Lower leg skin (tissue), 3 donors: Measurements from ENCODE around the gene SLC25A6.

Experiments used
- CTCF ChIP-seq, 3 donors: fragments of 450-650 bp; IDR thresholded peaks; one replicate each; pipeline ENCODE4 v1.5.1; 2016; ENCODE audit warnings: antibody characterized with exemption in 3 of 3, mild to moderate bottlenecking in 3 of 3, moderate library complexity in 2 of 3
- POLR2A ChIP-seq, 2 donors: fragments of 450-650 bp; IDR thresholded peaks; one replicate each; pipeline ENCODE4 v1.6.1; 2016 to 2017; ENCODE audit warnings: antibody characterized with exemption in 2 of 2, mild to moderate bottlenecking in 1 of 2, moderate library complexity in 1 of 2

DNA sequence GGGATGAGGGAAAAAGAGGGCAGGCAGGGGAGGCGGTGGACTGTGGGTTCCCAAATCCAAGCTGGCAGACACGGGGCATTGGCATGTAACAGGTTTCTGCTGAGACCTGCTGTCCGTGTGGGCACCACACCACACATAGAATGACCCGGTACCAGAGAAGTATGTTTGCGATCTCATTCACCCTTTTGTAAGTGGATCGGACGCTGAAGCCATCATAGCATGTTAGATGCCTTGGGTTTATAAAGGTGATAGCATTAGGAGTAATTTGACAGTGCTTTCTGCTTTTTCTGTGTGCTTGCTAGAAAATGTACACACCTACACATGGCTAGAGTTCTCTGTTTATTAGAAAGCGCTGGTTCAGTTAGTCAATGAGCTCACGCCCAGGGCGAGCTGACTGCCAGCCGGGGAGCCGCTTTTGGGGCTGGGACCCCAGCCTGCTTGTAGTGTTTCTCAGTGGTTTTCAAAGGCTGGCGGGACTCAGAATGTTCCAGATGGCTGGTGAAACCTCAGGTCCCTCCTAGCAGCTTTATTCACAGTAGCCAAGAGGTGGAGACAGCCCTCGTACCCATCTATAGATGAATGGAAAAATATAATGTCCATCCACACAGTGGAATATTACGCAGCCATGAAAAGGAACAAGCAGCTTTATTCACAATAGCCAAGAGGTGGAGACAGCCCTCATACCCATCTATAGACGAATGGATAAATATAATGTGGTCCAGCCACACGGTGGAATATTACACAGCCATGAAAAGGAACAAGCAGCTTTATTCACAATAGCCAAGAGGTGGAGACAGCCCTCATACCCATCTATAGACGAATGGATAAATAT, 54.7 kb downstream of the SLC25A6 start:
- no peak for TF ChIP-seq CTCF (IDR thresholded peaks at IDR 0.05)
- TF ChIP-seq POLR2A (IDR thresholded peaks at IDR 0.05) = no peak
